Effector memory CD4-positive, alpha-beta T cell (primary cell): ENCODE measurements around the gene CLEC12A.
"Not testable (repeated sequence)": the region's sequence is repeated elsewhere in the genome, so short reads cannot be mapped to it uniquely, and the experiment has no call there.

Experiments used
- DNase-seq, 3 donors: peaks; one replicate each; pipeline ENCODE4 v3.0.0-alpha.2; 2020
- H3K27ac ChIP-seq: 2 replicates; pipeline ENCODE4 v1.7.0; 2013; ENCODE audit warnings: mild to moderate bottlenecking, low read length, moderate library complexity; ENCODE audit not compliant: insufficient read depth, poor library complexity, severe bottlenecking
- H3K27me3 ChIP-seq: replicated peaks from 2 replicates; pipeline ENCODE4 v1.7.0; 2013; ENCODE audit warnings: mild to moderate bottlenecking, low read length; ENCODE audit not compliant: insufficient read depth, control insufficient read depth, poor library complexity, severe bottlenecking
- H3K36me3 ChIP-seq: 2 replicates; pipeline ENCODE4 v1.7.0; 2013; ENCODE audit warnings: mild to moderate bottlenecking, low read length, moderate library complexity; ENCODE audit not compliant: control insufficient read depth, insufficient read depth
- H3K4me1 ChIP-seq: 2 replicates; pipeline ENCODE4 v1.7.0; 2013; ENCODE audit warnings: low read length, mild to moderate bottlenecking; ENCODE audit not compliant: control insufficient read depth, insufficient read depth, poor library complexity, severe bottlenecking
- H3K4me3 ChIP-seq: 2 replicates; pipeline ENCODE4 v1.7.0; 2013; ENCODE audit warnings: low read length, low read depth, mild to moderate bottlenecking; ENCODE audit not compliant: insufficient read depth, poor library complexity, severe bottlenecking
- H3K9me3 ChIP-seq: 2 replicates; pipeline ENCODE4 v1.7.0; 2013; ENCODE audit warnings: mild to moderate bottlenecking, low read length, moderate library complexity; ENCODE audit not compliant: control insufficient read depth

Gene CLEC12A

GRCh38 chr12:9961106-9961505, 10.1 kb upstream of the CLEC12A start:
- H3K36me3 ChIP-seq = no peaks in the 10 kb centered on the region
- H3K27me3 ChIP-seq = no peaks in the 10 kb centered on the region
- no peak overlapping the region for H3K4me3 ChIP-seq
- peaks cover 4% of the 10 kb centered on the region for H3K4me1 ChIP-seq
- no peak for DNase-seq
- no peaks in the 10 kb centered on the region for H3K9me3 ChIP-seq
- no peak overlapping the region for H3K27ac ChIP-seq

DNA sequence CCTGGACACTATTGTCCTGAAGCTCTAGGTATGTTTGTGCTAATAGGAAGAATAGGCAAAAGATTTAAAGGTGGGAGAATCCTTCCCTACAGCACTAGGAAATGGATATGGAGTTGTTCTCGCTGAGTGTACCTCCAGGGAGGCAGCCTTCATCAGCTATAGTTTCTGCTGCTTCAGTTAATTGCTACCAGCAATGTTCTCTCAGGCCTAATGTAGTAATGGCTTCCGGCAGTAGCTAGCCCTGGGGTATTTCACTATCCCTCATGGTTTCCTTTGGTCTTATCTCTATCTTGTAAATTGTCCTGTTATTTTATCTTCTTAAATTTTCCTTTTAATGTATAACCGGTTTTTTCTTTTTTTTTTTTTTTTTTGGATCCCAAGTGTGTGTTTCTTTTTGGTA, 9.3 kb upstream of the CLEC12A start:
- H3K4me3 ChIP-seq = no peak overlapping the region
- no peaks in the 10 kb centered on the region for H3K27me3 ChIP-seq
- H3K36me3 ChIP-seq = no peaks in the 10 kb centered on the region
- H3K9me3 ChIP-seq = no peaks in the 10 kb centered on the region
- DNase-seq = no peak
- no peak overlapping the region for H3K27ac ChIP-seq
- peaks cover 4% of the 10 kb centered on the region for H3K4me1 ChIP-seq

DNA sequence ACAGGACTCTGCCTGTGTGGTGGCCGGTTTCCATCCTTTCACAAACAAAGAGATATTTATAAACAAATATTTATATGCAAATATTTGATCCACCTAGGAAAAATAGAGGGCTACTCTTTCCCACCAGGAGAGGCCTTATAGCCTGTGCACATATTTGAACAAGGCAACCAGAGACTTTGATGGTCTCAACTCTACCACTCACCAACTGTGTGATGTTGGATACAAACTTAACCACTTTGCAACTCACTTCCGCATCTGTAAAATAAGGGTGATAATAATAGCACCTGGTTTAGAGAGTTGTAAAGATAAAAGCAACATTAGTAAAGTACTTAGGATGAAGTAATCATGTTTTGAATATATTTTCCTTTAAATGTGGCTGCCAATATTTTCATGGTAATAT, 1.5 kb upstream of the CLEC12A start:
- no peaks in the 10 kb centered on the region for H3K36me3 ChIP-seq
- H3K27me3 ChIP-seq = no peaks in the 10 kb centered on the region
- H3K27ac ChIP-seq = no peak overlapping the region
- no peaks in the 10 kb centered on the region for H3K4me1 ChIP-seq
- no peak for DNase-seq
- H3K9me3 ChIP-seq = no peaks in the 10 kb centered on the region
- H3K4me3 ChIP-seq = no peak overlapping the region

DNA sequence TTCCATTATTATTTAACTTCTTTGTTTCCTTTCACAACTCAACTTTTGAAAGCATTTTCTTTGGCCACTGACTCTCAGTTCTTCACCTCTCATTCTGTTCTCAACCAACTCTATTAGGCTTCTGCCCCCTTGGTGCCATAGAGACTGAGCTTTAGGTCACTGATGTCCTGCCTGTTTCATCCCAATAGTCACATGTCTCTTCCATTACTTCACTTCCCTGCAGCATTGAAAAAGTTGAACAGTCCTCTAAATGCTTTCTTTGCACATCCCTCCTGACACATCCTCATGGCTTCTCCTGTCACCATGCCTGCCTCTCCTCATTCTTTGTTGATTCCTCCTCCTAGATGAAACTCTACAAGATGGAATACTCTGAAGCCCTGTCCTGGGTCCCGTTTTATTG, 2.7 kb downstream of the CLEC12A start:
- Histone ChIP-seq H3K27me3 (no peaks in the 10 kb centered on the region), H3K4me3 (no peak overlapping the region), H3K36me3 (no peaks in the 10 kb centered on the region), H3K4me1 (no peaks in the 10 kb centered on the region), H3K9me3 (no peaks in the 10 kb centered on the region), H3K27ac (no peak overlapping the region)
- no peak for DNase-seq

DNA sequence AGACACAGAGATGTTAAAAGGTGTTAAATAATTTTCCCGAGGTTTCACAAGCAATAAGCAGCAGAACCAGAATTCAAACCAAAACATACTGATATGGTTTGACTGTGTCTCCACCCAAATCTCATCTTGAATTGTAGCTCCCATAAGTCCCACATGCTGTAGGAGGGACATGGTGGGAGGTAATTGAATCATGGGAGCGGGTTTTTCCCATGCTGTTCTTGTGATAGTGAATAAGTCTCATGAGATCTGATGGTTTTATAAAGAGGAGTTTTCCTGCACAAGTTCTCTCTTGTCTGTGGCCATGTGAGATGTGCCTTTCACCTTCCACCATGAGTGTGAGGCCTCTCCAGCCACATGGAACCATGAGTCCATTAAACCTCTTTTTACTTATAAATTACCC, 3.5 kb downstream of the CLEC12A start:
- not testable (repeated sequence) for H3K36me3 ChIP-seq, H3K9me3 ChIP-seq, H3K4me3 ChIP-seq, H3K27me3 ChIP-seq, H3K4me1 ChIP-seq, DNase-seq, H3K27ac ChIP-seq

DNA sequence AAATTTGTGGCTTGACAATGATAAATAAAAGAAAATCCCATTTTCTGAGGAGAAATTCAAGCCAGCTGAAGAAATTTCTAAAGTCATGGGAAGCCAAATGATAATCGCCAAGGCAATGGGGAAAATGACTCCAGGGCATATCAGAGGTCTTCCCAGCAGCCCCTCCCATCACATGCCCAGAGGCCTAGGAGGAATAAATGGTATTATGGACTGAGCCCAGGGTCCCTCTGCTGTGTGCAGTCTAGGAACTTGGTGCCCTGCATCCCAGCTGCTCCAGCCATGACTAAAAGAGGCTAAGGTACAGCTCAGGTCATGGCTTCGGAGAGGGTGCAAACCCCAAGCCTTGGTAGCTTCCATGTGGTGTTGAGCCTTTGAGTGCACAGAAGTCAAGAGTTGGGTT, 4.4 kb downstream of the CLEC12A start:
- no peak overlapping the region for H3K27ac ChIP-seq

DNA sequence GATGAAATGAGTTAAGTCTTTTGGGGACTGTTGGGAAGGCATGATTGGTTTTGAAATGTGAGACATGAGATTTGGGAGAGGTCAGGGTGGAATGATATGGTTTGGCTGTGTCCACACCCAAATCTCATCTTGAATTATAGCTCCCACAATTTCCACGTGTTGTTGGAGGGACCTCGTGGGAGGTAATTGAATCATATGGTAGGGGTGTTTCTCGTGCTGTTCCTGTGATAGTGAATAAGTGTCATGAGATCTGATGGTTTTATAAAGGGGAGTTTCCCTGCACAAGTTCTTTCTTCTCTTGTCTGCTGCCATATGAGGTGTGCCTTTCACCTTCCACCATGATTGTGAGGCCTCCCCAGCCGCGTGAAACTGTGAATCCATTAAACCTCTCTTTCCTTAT, 5.4 kb downstream of the CLEC12A start:
- H3K27ac ChIP-seq, H3K9me3 ChIP-seq, H3K27me3 ChIP-seq, H3K4me3 ChIP-seq, H3K36me3 ChIP-seq, H3K4me1 ChIP-seq, DNase-seq: not testable (repeated sequence)

More for the DNA sequence above, 4.4 kb downstream of the CLEC12A start:
- Histone ChIP-seq H3K27me3 (no peaks in the 10 kb centered on the region), H3K36me3 (no peaks in the 10 kb centered on the region), H3K9me3 (no peaks in the 10 kb centered on the region), H3K4me1 (no peaks in the 10 kb centered on the region), H3K4me3 (no peak overlapping the region)
- DNase-seq = no peak

DNA sequence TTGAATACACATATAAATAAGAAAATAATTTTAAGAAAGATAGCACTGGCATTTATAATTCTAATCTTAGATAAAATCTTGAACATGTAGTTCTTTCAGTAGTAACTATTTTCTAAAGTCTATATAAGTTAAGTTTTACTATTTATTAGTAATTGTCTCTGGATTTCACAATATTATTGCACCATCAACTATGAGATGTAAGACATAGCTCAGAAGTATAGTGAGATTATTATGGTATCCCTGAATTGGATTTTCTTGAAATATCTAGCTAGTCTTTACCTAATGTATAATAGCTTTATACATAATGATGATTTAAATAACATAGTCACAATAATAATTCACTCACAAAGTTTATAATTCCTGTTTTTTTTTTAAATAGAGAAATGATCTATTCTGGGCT, 6.7 kb downstream of the CLEC12A start:
- Histone ChIP-seq H3K36me3 (no peaks in the 10 kb centered on the region), H3K4me3 (no peak overlapping the region), H3K4me1 (no peaks in the 10 kb centered on the region), H3K27ac (no peak overlapping the region), H3K27me3 (no peaks in the 10 kb centered on the region), H3K9me3 (no peaks in the 10 kb centered on the region)
- DNase-seq = no peak

- H3K36me3 ChIP-seq = no peaks in the 10 kb centered on the region
Measured at GRCh38 chr12:9980126-9980525, 8.9 kb downstream of the CLEC12A start.

DNA sequence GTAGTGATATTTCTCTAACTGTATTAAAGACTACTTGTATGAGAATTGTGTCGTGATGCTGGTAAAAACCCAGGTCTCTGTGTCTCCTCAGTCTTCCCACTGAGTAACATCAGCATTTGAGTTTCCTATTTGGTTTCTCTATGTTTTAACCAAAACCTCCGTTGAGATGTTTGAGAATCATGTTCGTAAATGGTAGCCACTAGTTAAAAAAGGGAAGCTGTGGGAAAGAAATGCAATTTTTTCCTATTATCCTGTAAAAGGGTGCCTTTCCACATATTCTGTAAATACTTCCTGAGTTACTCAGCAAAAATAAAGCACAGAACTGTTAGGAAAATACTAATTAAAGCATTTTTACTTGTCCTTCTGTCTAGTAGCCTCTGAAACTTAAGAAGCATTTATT, 20.7 kb downstream of the CLEC12A start:
- no peak for DNase-seq
- Histone ChIP-seq H3K27me3 (no peaks in the 10 kb centered on the region), H3K4me3 (no peak overlapping the region), H3K9me3 (no peaks in the 10 kb centered on the region), H3K27ac (no peak overlapping the region), H3K4me1 (no peaks in the 10 kb centered on the region), H3K36me3 (no peaks in the 10 kb centered on the region)

More at GRCh38 chr12:9980126-9980525, 8.9 kb downstream of the CLEC12A start:
- Histone ChIP-seq H3K9me3 (no peaks in the 10 kb centered on the region), H3K4me3 (no peak overlapping the region), H3K27ac (no peak overlapping the region), H3K27me3 (no peaks in the 10 kb centered on the region), H3K4me1 (no peaks in the 10 kb centered on the region)
- DNase-seq = no peak

DNA sequence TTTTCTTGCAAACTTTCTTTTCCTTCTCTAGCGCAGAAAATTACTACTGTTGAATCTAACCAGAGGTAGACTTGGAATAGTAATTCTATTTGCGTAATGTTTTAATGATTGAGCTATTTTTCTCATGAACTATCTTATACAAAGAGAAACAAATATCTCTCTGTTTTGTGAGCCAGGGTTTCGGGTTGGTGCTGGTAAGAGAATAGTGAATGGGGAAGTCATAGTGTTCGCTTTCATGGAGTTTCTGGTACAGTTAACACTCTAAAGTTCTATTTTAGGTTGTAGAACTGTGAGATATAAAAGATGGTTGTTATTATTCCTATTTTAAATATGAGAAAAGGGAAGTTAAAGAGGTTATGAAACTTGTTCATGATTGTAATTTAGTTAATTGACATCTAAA, 21.1 kb downstream of the CLEC12A start:
- Histone ChIP-seq H3K4me3 (no peak overlapping the region), H3K27ac (no peak overlapping the region), H3K9me3 (no peaks in the 10 kb centered on the region), H3K4me1 (no peaks in the 10 kb centered on the region), H3K27me3 (no peaks in the 10 kb centered on the region), H3K36me3 (no peaks in the 10 kb centered on the region)
- DNase-seq = no peak
